HuH-7.5 (cell line): Measurements from ENCODE around the gene NUAK2.
"Not testable (repeated sequence)": the region's sequence is repeated elsewhere in the genome, so short reads cannot be mapped to it uniquely, and the experiment has no call there.

Experiments
- DNase-seq: peaks from one replicate; pipeline ENCODE4 v3.0.0; 2011; ENCODE audit warnings: low spot score

The NUAK2 gene

DNA sequence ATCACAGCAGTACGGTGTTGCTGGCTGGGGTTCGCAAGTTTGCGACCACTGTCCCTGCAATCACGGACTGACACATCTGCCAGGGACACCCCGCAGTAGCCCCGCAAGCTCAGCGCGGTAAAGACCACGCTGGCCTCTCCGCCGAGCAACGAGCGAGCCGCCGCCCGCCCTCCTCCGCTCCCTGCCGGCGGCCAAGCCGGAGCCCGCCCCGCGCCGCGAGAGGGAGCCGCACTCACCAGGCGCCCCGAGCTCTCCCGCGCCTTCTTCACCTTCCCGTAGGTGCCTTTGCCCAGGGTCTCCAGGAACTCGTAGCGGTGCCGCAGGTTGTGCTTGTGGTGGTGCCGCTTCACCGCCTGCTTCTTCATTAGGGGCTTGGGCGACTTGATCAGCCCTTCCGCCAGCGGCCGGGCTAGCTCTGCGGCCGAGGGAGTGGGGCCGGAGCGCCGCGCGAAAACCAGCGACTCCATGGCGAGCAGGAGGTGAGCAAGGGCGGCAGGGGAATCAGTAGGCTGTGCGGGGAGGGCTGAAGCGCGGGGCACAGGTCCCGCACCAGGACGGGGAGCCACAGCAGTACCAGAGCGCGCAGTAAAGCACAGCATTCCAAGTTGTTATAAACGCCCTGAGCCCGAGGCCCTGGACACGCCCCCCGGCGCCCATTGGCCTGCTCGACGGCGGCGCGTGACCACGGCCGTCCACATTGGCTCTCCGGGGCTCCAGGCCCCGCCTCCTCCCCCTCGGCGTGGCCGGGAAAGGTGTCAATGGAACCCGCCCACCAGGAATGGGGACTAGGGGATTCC lies at the start of gene NUAK2:
NUAK2 (minus strand) TSS at position 584 of the 797 bp plus-strand sequence; CDS start at position 467, 117 bp downstream.
- DNase-seq: peak; percentile 91

GRCh38 chr1:205370780-205371179 lies 49.2 kb upstream of the NUAK2 start:
- no peak for DNase-seq

- DNase-seq: no peak
Observed at GRCh38 chr1:205369701-205370123, 48.2 kb upstream of the NUAK2 start.

DNA sequence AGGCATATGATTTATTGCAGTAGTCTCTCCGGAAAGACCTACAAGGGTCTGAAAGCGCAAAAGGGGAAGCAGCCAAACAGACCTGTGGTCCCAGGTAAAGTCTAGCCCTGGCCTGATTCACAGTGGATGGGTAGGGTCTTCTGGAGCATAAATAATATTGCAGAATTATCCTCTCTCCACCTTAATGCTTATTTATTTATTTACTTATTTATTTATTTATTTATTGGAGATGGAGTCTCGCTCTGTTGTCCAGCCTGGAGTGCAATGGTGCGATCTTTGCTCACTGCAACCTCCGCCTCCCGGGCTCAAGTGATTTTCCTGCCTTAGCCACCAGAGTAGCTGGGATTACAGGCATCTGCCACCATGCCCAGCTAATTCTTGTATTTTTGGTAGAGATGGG lies 46.9 kb upstream of the NUAK2 start:
- DNase-seq: no peak

DNA sequence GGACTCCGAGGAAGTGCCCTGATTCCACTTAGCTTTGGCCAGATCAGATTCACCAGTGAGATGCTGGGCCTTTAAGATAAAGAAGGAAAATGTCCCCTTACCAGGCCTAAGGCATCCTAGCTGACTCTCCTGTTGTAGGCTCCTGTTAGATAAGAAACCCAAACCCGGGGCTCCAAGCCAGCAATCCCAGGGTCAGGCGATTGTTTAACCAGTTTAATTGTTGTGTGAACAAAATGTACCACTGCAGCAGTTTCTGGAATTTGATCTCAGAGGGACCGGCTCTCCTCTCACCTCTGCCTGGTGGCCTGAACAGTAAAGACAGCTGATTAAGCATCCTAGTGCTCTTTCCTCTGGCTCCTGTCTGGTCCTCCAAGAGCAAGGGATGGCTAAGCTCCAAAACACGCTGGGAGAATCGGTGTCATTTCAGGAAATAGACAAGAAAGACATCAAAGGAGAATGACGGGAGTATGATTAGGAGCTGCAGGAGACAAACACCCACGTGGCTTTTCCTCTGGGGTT lies 44.5 kb upstream of the NUAK2 start:
- DNase-seq: no peak

GRCh38 chr1:205365086-205365485 lies 43.5 kb upstream of the NUAK2 start:
- DNase-seq: not testable (repeated sequence)

DNA sequence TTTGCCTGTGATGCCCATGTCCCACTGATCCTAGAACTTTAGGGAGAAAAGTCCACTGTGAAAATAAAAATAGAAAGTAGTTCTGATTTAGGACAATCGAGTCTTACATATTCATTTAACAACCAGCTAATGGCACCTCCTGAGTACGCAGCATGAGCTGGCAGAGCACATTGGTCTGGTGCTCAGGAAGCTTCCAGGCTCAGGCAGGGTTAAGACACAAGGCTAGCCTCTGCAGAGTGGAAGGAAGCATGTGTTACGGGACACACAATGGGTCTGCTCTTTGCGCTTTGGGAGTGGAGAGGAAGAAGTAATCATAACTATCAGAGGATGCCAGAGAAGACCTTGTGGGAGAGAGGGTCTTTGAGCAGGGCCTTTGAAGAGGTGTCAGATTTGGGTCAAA lies 39.3 kb upstream of the NUAK2 start:
- DNase-seq: no peak

GRCh38 chr1:205359771-205360565 lies 38.4 kb upstream of the NUAK2 start:
- no peak for DNase-seq

GRCh38 chr1:205358579-205358978 lies 37.0 kb upstream of the NUAK2 start:
- no peak for DNase-seq

DNA sequence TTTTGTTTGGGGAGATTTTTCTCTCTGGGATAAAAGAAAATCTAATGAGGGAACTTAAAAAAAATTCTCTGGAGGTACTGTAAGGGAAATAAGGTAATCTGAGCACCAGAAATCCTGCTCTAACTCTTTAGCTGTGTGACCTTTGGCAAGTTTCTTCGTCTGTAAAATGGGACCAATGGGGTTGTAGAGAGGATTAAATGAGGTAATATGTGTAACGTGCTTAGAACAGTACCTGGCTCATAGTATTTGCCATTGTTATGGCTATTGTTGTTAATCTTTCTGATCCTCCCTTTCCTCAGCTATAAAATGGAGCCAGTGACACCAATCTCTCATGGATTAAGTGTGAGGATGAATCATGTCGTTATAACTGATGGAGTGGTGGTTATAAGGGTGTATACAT lies 36.0 kb upstream of the NUAK2 start:
- DNase-seq: no peak

GRCh38 chr1:205356440-205357139 lies 35.0 kb upstream of the NUAK2 start, which contains the start of gene KLHDC8A:
Gene KLHDC8A (minus strand): TSS chr1:205356922. CDS start chr1:205343604, 13,318 bp downstream.
- DNase-seq: no peak

DNA sequence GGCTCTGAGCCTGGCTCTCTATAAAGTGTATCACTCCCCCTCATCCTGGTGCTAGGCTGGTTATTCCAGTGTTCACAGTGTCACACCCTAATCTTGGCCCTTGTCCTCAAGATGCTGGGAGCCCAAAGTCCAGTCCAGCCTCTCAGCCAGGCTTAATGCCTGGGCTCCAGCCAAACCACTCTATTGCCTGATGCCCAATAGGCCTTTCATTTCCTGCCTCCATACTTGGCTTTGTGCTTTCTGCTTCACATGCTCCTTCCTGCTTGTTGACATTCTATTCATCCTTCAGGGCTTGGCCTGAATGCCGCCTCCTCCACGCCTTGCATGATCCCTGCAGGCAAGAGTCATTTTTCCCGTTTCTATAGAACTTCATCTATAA lies 33.5 kb upstream of the NUAK2 start:
- no peak for DNase-seq

DNA sequence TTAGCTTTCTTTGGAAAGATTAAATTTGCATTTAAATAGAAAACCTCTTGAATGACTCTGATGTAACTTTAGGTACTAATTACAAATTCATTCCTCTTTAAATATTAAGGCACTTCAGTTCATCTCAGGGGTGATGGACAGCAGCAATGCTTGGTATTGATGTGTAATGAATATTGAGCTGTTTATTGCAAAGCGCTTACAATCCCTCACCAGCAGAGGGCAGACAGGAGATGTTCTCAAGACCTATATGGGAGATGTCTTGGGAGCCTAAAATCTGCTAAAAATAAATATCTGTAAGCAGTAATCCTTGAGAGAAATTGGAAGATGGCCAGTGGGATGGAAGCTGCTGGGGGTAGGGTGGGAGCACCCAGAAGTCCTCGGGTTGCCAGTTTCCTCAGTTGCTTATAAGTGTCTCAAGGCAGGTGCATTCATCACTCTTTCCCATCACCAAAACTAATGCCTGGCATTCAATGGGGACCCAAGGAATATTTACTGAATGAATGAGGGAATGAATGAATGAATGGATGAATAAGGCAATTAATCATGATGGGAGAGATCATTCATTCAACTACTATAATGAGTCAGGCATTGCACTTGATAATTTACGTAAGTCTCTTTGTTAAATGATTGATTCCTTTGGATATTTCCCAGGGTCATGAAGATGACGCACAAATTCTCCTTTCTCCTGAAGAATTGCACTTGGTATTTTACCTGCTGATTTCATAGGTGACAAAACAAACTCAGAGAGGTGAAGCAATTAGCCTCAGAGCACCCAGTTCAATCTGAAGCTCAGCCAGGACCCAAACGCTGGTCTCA lies 32.9 kb upstream of the NUAK2 start:
- no peak for DNase-seq

- DNase-seq: no peak
Observed at GRCh38 chr1:205353612-205354011, 32.1 kb upstream of the NUAK2 start.

DNA sequence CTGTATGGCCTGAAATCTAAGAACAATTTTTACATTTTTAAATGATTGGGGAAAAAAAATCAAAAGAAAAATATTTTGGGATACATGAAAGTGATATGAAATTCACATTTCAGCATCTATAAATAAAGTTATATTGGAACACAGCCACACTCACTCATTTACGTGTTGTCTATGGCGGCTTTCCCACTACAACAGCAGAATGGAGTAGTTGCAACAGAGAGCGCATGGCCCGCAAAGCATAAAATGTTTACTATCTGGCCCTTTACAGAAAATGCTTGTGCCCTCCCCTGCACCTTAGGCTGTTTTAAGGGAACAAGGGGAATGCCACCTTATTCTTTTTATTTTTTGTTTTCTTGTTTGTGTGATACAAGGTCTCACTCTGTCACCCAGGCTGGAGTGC lies 31.6 kb upstream of the NUAK2 start:
- DNase-seq: no peak

DNA sequence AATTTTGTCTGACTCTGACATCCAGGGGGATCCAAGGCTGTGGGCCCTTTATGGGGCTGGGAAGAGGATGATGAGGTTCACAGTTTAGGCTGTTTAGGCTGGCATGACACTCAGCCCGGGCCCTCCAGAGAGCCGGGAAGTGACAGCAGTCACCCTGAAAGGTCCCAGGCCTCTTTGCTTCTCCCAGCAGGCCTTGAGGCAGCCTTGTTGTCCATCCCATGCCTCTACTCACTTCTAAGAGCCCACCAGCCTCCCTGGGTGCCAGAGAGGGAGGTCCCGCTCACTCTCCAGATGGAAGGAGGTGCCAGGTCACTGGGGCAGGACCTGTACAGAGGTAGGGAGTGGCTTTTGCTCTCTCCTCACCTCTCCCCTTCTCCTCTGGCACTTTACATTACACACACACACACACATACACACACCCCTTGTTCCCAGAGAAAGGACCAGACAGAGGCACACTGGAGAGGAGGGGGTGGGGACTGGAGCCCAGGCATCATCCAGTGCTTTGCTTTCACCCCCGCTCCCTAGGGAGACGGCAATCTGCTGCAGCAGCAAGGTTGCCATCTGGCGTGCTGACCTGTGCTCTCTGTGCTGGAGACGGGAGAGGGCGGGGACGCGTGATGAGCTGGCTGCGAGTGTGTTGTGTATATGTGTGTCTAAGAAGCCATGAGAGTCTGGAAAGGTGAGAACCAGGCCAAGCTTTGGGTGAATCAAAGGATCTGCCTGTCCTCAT lies 30.6 kb upstream of the NUAK2 start:
- DNase-seq: no peak

- no peak for DNase-seq
Observed at GRCh38 chr1:205350691-205351141, 29.2 kb upstream of the NUAK2 start.

DNA sequence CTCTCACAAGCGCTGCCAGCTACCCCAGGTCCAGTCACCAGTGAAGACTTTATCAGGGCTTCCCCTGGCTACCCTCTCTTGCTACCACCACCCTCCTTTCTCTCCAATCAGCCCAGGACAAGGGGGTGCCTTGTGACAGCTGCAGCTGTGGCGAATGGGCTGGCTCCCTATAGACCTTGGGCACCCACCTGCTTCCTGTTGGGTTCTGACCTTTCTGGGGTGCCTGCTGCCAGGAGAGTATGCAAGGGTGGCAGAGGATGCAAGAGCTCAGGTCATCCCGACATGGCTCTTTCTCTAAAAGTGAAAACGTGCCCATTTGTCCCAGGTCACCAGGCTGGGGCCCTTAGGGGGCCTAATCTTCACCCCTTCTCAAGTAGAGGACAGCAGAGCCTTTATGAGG lies 28.6 kb upstream of the NUAK2 start:
- DNase-seq: no peak

- DNase-seq: no peak
Observed at GRCh38 chr1:205348554-205349487, 27.3 kb upstream of the NUAK2 start.
